Aorta (tissue), 5 donors: Measurements from ENCODE around the gene SRRM5. TPM values are rescaled to one million over a fixed set of nuclear protein-coding genes. Genes with fewer than 3 reads are reported as not detected.
A peak's percentile ranks its signal among the peaks of the same experiment; 100 is the strongest.

Experiments
- ATAC-seq: fragments of 200-7000 bp; cut with Tn5 transposase; one replicate; pipeline ENCODE4 v1.9.1; 2022; ENCODE audit warnings: moderate library complexity; ENCODE audit not compliant: low FRiP score
- DNase-seq, 2 donors: peaks; one replicate each; pipeline ENCODE4 v3.0.0-alpha.2; 2020
- H3K27ac ChIP-seq, 2 donors: one replicate each; pipeline ENCODE4 v1.5.1; 2013; ENCODE audit warnings: low read length in 2 of 2, mild to moderate bottlenecking in 2 of 2, moderate library complexity in 2 of 2, control low read depth in 1 of 2, inconsistent platforms in 1 of 2, low read depth in 1 of 2
- H3K27me3 ChIP-seq, 2 donors: one replicate each; pipeline ENCODE4 v1.6.1; 2013; ENCODE audit warnings: control low read depth in 1 of 2, low read length in 1 of 2, mild to moderate bottlenecking in 1 of 2, moderate library complexity in 1 of 2; ENCODE audit not compliant: insufficient read depth in 2 of 2, control insufficient read depth in 1 of 2
- H3K36me3 ChIP-seq, 2 donors: one replicate each; pipeline ENCODE4 v1.6.1; 2013; ENCODE audit warnings: control low read depth in 1 of 2, low read length in 1 of 2, mild to moderate bottlenecking in 1 of 2; ENCODE audit not compliant: insufficient read depth in 2 of 2, control insufficient read depth in 1 of 2
- H3K4me1 ChIP-seq, 2 donors: one replicate each; pipeline ENCODE4 v1.6.1; 2013; ENCODE audit warnings: low read length in 2 of 2, control low read depth in 1 of 2, mild to moderate bottlenecking in 1 of 2, moderate library complexity in 1 of 2; ENCODE audit not compliant: insufficient read depth in 2 of 2, control insufficient read depth in 1 of 2
- H3K4me3 ChIP-seq, 2 donors: one replicate each; pipeline ENCODE4 v1.5.1; 2013; ENCODE audit warnings: low read length in 2 of 2, control low read depth in 1 of 2, mild to moderate bottlenecking in 1 of 2
- H3K9me3 ChIP-seq: one replicate; pipeline ENCODE4 v1.6.1; 2013; ENCODE audit warnings: mild to moderate bottlenecking, low read length; ENCODE audit not compliant: control insufficient read depth
- WGBS, 2 donors: extraction: QIAGEN DNeasy Blood & Tissue Kit; methylation state at CpG; one replicate each; pipeline ENCODE4 v1.1.7; 2013; 5-methylcytosine and 5-hydroxymethylcytosine counted together
- intact Hi-C, 2 donors: fragments of 100-400 bp; cut with DNase I; formaldehyde crosslinking; loops; one replicate each; pipeline versions ENCODE4 v1.14.2 to v1.15.0; 2022
- polyA plus RNA-seq, 2 donors: library from polyadenylated mRNA; stranded (reverse); fragments of 200-250 nt; gene quantifications; one replicate each; pipeline ENCODE4 v1.2.3, GENCODE V29; 2013
- total RNA-seq, 2 donors: library from RNA; stranded (reverse); fragmentation: NEBNext Ultra II Directional; extraction: Animal tissue kit (Norgen Biotek cat#: 25700); gene quantifications; one replicate each; pipeline ENCODE4 v1.2.1, GENCODE V29; 2021
- donor health status: healthy with polysubstance abuse.
- donor health status: Bipolar disorder and iron deficiency.
- donor health status: DM: no; HTN: no; CAD: no.
- donor health status: DM: no; HTN: no; CAD: no.
- donor health status: DM: yes; HTN: yes; CAD: no.

Gene SRRM5
- total and polyA plus RNA-seq, 4 donors, result 0.51 to 0.69 (median 0.52) TPM; not detected in 1

- 78 to 79% methylated on average over 7 of the region's 7 CpGs for WGBS, 2 donors
- ATAC-seq (no peak), DNase-seq (no peak)
- Histone ChIP-seq H3K4me3 (no peak overlapping the region), H3K27me3 (no peaks in the 10 kb centered on the region), H3K4me1 (no peaks in the 10 kb centered on the region), H3K27ac (no peak overlapping the region), H3K9me3 (peaks cover 1% of the 10 kb centered on the region), H3K36me3 (peaks cover 0 to 3% of the 10 kb centered on the region in 2 donors)
- intact Hi-C loops, result loop anchor here in 1 of 2 donors (10.0 kb wide), 1 partner anchor 126 kb away; the partner anchor contains the start of gene ZNF575
These were observed 48.5 kb downstream of the SRRM5 start for GRCh38 chr19:43660301-43660970.

- H3K36me3 ChIP-seq, result peaks cover 0 to 3% of the 10 kb centered on the region in 2 donors
- H3K9me3 ChIP-seq, result peaks cover 1% of the 10 kb centered on the region
- H3K27me3 ChIP-seq, result no peaks in the 10 kb centered on the region
- DNase-seq, result no peak
- no peak overlapping the region for H3K4me3 ChIP-seq
- no peak for ATAC-seq
- no peak overlapping the region for H3K27ac ChIP-seq
- intact Hi-C loops, result loop anchor here in 1 of 2 donors (10.0 kb wide), 1 partner anchor 126 kb away; the partner anchor contains the start of gene ZNF575
- 58 to 75% methylated on average over 6 of the region's 6 CpGs for WGBS, 2 donors
- H3K4me1 ChIP-seq, result no peaks in the 10 kb centered on the region
These were observed 49.1 kb downstream of the SRRM5 start for GRCh38 chr19:43660971-43661360.

GRCh38 chr19:43662487-43662886, 50.6 kb downstream of the SRRM5 start:
- intact Hi-C loops, result loop anchor here in 1 of 2 donors (10.0 kb wide), 1 partner anchor 128 kb away; the partner anchor contains the start of gene ZNF575
- WGBS, 2 donors, result 94% methylated on average over 6 of the region's 6 CpGs
- Histone ChIP-seq H3K4me3 (no peak overlapping the region), H3K4me1 (no peaks in the 10 kb centered on the region), H3K27me3 (no peaks in the 10 kb centered on the region), H3K9me3 (peaks cover 1% of the 10 kb centered on the region), H3K36me3 (peaks cover 0 to 3% of the 10 kb centered on the region in 2 donors), H3K27ac (no peak overlapping the region)
- ATAC-seq (no peak), DNase-seq (no peak)

- DNase-seq (peak in 1 of 2 donors; percentile 64), ATAC-seq (no peak)
- H3K4me1 ChIP-seq, result peaks cover 0 to 1% of the 10 kb centered on the region in 2 donors
- no peaks in the 10 kb centered on the region for H3K27me3 ChIP-seq
- intact Hi-C loops, result loop anchor here in 1 of 2 donors (10.0 kb wide), 1 partner anchor 129 kb away; the partner anchor contains the start of gene ZNF575
- H3K9me3 ChIP-seq, result no peaks in the 10 kb centered on the region
- 82 to 87% methylated on average over 7 of the region's 7 CpGs for WGBS, 2 donors
- peaks cover 0 to 1% of the 10 kb centered on the region in 2 donors for H3K36me3 ChIP-seq
- H3K27ac ChIP-seq, result no peak overlapping the region
- no peak overlapping the region for H3K4me3 ChIP-seq
These were observed 52.1 kb downstream of the SRRM5 start for GRCh38 chr19:43664018-43664417.

Other genes with a start within 250 kb of the SRRM5 start
- not detected for gene TEX101, start 197.2 kb upstream of the SRRM5 start, total RNA-seq
- not detected for gene TEX101, start 197.2 kb upstream of the SRRM5 start, polyA plus RNA-seq
- 1 to 10 TPM; 1.2 to 1.6 TPM for gene LYPD3, start 146.5 kb upstream of the SRRM5 start, total RNA-seq
- gene LYPD3, start 146.5 kb upstream of the SRRM5 start, polyA plus RNA-seq, result 1 to 10 TPM; 1.5 to 2.6 TPM
- 10 to 100 TPM in 1 of 2 donors, 1 to 10 TPM in 1; 9.7 to 10.2 TPM for gene PHLDB3, start 107.3 kb upstream of the SRRM5 start, total RNA-seq
- gene PHLDB3, start 107.3 kb upstream of the SRRM5 start, polyA plus RNA-seq, result 10 to 100 TPM in 1 of 2 donors, 1 to 10 TPM in 1; 4.8 to 18.5 TPM
- gene ETHE1, start 84.9 kb upstream of the SRRM5 start, total RNA-seq, result 10 to 100 TPM; 21.7 to 30.7 TPM
- gene ETHE1, start 84.9 kb upstream of the SRRM5 start, polyA plus RNA-seq, result 10 to 100 TPM; 44.3 to 47.1 TPM
- gene ZNF575, start 78.9 kb upstream of the SRRM5 start, total RNA-seq, result 1 to 10 TPM; 1.7 to 4.6 TPM
- gene ZNF575, start 78.9 kb upstream of the SRRM5 start, polyA plus RNA-seq, result 1 to 10 TPM in 1 of 2 donors, under 1 TPM in 1; 0.63 to 1.6 TPM
- gene XRCC1, start 36.6 kb upstream of the SRRM5 start, total RNA-seq, result 10 to 100 TPM; 22.3 to 30.2 TPM
- 10 to 100 TPM; 12.1 to 27.2 TPM for gene XRCC1, start 36.6 kb upstream of the SRRM5 start, polyA plus RNA-seq
- gene PINLYP, start 36.3 kb upstream of the SRRM5 start, total RNA-seq, result 10 to 100 TPM in 1 of 2 donors, 1 to 10 TPM in 1; 8.2 to 10.1 TPM
- 10 to 100 TPM; 20.8 to 22.9 TPM for gene PINLYP, start 36.3 kb upstream of the SRRM5 start, polyA plus RNA-seq
- 10 to 100 TPM; 20.3 to 25.5 TPM for gene IRGQ, start 16.0 kb upstream of the SRRM5 start, total RNA-seq
- gene IRGQ, start 16.0 kb upstream of the SRRM5 start, polyA plus RNA-seq, result 1 to 10 TPM; 4.3 to 7.2 TPM
- 10 to 100 TPM; 12.0 to 14.5 TPM for gene ZNF576, start 15.5 kb upstream of the SRRM5 start, total RNA-seq
- gene ZNF576, start 15.5 kb upstream of the SRRM5 start, polyA plus RNA-seq, result 10 to 100 TPM; 11.4 to 15.7 TPM
- gene ZNF428, start 7.5 kb downstream of the SRRM5 start, total RNA-seq, result 10 to 100 TPM; 26.2 to 34.6 TPM
- gene ZNF428, start 7.5 kb downstream of the SRRM5 start, polyA plus RNA-seq, result 10 to 100 TPM; 37.1 to 54.2 TPM
- 1 to 10 TPM; 2.9 to 6.5 TPM for gene CADM4, start 27.8 kb downstream of the SRRM5 start, total RNA-seq
- gene CADM4, start 27.8 kb downstream of the SRRM5 start, polyA plus RNA-seq, result 1 to 10 TPM; 3.1 to 8.1 TPM
- gene PLAUR, start 58.1 kb downstream of the SRRM5 start, total RNA-seq, result 10 to 100 TPM; 41.0 to 51.0 TPM
- gene PLAUR, start 58.1 kb downstream of the SRRM5 start, polyA plus RNA-seq, result 10 to 100 TPM; 20.5 to 22.3 TPM
- not detected for gene IRGC, start 104.0 kb downstream of the SRRM5 start, total RNA-seq
- gene IRGC, start 104.0 kb downstream of the SRRM5 start, polyA plus RNA-seq, result not detected
- gene SMG9, start 142.9 kb downstream of the SRRM5 start, total RNA-seq, result 10 to 100 TPM; 29.2 to 50.6 TPM
- 10 to 100 TPM; 14.9 to 31.1 TPM for gene SMG9, start 142.9 kb downstream of the SRRM5 start, polyA plus RNA-seq
- gene KCNN4, start 168.9 kb downstream of the SRRM5 start, total RNA-seq, result 1 to 10 TPM; 4.1 to 4.3 TPM
- gene KCNN4, start 168.9 kb downstream of the SRRM5 start, polyA plus RNA-seq, result 1 to 10 TPM; 1.5 to 8.6 TPM
- 1 to 10 TPM; 1.6 to 1.9 TPM for gene LYPD5, start 190.4 kb downstream of the SRRM5 start, total RNA-seq
- gene LYPD5, start 190.4 kb downstream of the SRRM5 start, polyA plus RNA-seq, result under 1 TPM; 0.08 to 0.63 TPM
- 10 to 100 TPM; 12.0 to 15.2 TPM for gene ZNF283, start 215.2 kb downstream of the SRRM5 start, total RNA-seq
- gene ZNF283, start 215.2 kb downstream of the SRRM5 start, polyA plus RNA-seq, result 1 to 10 TPM; 3.9 to 4.5 TPM